SU-DHL-6 (cell line): Measurements from ENCODE around the gene SIGLEC7.

Source experiments
- EZH2phosphoT487 ChIP-seq: fragments of 200-600 bp; sonication (generic), shearing (Covaris generic); conservative IDR thresholded peaks from 2 replicates; pipeline ENCODE4 v1.6.1; 2018; ENCODE audit warnings: mild to moderate bottlenecking, antibody characterized with exemption, low read length, moderate library complexity, mixed read lengths
- TF ChIP-seq, protein P1 (sequence below): fragments of 200-600 bp; sonication (generic); IDR thresholded peaks from one replicate; pipeline ENCODE4 v1.5.1; 2017; ENCODE audit warnings: antibody characterized with exemption, mild to moderate bottlenecking, low read length, moderate library complexity; ENCODE audit not compliant: insufficient read depth, poor library complexity, severe bottlenecking

- TF ChIP-seq, protein P1, sequence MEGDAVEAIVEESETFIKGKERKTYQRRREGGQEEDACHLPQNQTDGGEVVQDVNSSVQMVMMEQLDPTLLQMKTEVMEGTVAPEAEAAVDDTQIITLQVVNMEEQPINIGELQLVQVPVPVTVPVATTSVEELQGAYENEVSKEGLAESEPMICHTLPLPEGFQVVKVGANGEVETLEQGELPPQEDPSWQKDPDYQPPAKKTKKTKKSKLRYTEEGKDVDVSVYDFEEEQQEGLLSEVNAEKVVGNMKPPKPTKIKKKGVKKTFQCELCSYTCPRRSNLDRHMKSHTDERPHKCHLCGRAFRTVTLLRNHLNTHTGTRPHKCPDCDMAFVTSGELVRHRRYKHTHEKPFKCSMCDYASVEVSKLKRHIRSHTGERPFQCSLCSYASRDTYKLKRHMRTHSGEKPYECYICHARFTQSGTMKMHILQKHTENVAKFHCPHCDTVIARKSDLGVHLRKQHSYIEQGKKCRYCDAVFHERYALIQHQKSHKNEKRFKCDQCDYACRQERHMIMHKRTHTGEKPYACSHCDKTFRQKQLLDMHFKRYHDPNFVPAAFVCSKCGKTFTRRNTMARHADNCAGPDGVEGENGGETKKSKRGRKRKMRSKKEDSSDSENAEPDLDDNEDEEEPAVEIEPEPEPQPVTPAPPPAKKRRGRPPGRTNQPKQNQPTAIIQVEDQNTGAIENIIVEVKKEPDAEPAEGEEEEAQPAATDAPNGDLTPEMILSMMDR: no peak
- no peak for TF ChIP-seq EZH2phosphoT487
Observed at GRCh38 chr19:51179256-51179655, 37.2 kb downstream of the SIGLEC7 start.
